ENCODE measurements around the gene DLGAP1. TPM values are rescaled to one million over a fixed set of nuclear protein-coding genes. Genes with fewer than 3 reads are reported as not detected.

The DLGAP1 gene
- total RNA-seq, 1 experiment from 2014 or later: 0.07 TPM

DNA sequence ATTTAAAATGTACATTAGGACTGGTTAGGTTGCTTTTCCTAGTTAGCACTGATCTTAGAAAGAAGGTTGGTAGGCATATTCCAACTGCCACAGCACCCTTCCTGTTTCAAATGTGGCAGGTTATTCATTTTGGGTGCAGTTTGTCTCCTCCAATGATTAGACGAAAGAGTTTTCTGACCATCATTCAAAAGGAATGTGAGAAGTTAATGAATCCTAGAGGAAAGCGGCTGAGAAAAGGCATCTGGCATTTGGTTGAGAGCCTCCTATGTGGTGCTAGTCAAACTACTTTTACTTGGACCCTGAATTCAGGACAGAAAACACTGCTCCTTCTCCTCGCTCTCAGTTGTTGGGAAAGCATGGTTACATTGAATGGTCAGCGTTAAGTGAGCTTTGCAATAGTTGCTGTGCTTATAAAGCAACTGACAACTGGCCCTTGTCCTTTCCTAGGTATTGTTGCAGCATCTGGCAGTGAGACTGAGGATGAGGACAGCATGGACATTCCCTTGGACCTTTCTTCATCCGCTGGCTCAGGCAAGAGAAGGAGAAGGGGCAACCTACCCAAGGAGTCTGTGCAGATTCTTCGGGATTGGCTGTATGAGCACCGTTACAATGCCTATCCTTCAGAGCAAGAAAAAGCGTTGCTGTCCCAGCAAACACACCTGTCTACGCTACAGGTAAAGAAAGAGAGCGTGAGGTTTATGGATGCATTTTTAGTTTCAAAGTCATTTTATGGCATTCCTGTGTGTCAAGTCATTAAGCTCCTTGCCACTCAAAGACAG, 999.0 kb downstream of the DLGAP1 start:
- no TSS peak for BruUV-seq (replicated peaks)
- 0 out of 2 replicates have a peak, but pooled peaks cover 3% of the 10 kb centered on the region for H3K9me3 ChIP-seq
- peak overlapping the region; percentile 97 for H3K27ac Mint-ChIP-seq (ENCODE audit: unreplicated experiment)
- H3K36me3 ChIP-seq (ENCODE audit: control insufficient read depth, insufficient read depth, low read length): peaks cover 7% of the 10 kb centered on the region
- peak; percentile 59 to 67 for DNase-seq
- POLR2A ChIA-PET: interaction anchor here (0.5 to 1.6 kb wide), 6 partner anchors 8 to 209 kb away, joined by 3 to 13 read pairs (median 8); no protein-coding TSS in a partner anchor
- H3K9me3 Mint-ChIP-seq (ENCODE audit: unreplicated experiment): peaks cover 8% of the 10 kb centered on the region
- H3K27me3 ChIP-seq (replicated peaks; ENCODE audit: control insufficient read depth, insufficient read depth, low read length): no peaks in the 10 kb centered on the region
- TF ChIP-seq, protein P1, sequence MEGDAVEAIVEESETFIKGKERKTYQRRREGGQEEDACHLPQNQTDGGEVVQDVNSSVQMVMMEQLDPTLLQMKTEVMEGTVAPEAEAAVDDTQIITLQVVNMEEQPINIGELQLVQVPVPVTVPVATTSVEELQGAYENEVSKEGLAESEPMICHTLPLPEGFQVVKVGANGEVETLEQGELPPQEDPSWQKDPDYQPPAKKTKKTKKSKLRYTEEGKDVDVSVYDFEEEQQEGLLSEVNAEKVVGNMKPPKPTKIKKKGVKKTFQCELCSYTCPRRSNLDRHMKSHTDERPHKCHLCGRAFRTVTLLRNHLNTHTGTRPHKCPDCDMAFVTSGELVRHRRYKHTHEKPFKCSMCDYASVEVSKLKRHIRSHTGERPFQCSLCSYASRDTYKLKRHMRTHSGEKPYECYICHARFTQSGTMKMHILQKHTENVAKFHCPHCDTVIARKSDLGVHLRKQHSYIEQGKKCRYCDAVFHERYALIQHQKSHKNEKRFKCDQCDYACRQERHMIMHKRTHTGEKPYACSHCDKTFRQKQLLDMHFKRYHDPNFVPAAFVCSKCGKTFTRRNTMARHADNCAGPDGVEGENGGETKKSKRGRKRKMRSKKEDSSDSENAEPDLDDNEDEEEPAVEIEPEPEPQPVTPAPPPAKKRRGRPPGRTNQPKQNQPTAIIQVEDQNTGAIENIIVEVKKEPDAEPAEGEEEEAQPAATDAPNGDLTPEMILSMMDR (IDR thresholded peaks at IDR 0.05; ENCODE audit: insufficient read depth in 1 of 2, low read depth in 1 of 2, low read length in 1 of 2, severe bottlenecking in 1 of 2, unreplicated experiment in 1 of 2): no peak
- H3K4me3 ChIP-seq (ENCODE audit: low read depth, low read length): no peak overlapping the region
- H3K27me3 Mint-ChIP-seq (ENCODE audit: insufficient read depth, unreplicated experiment): no peaks in the 10 kb centered on the region
- H3K4me1 Mint-ChIP-seq (ENCODE audit: low read depth, unreplicated experiment): peaks cover 45% of the 10 kb centered on the region
- peaks cover 93% of the 10 kb centered on the region for H3K36me3 Mint-ChIP-seq (ENCODE audit: insufficient read depth, unreplicated experiment)
- H3K4me1 ChIP-seq: peaks cover 44% of the 10 kb centered on the region
- H3K4me3 Mint-ChIP-seq (ENCODE audit: unreplicated experiment): peak overlapping the region; percentile 87
- CTCF ChIA-PET: interaction anchor here (0.6 to 1.5 kb wide), 11 partner anchors 8 to 210 kb away, joined by 3 to 9 read pairs (median 4); no protein-coding TSS in a partner anchor
- intact Hi-C loops (cut with micrococcal nuclease; ENCODE audit: unreplicated experiment): loop anchor here (1.0 to 10.0 kb wide), 6 partner anchors 8 to 601 kb away; no protein-coding TSS in a partner anchor

GRCh38 chr18:3455090-3455635, 999.9 kb downstream of the DLGAP1 start:
- Histone ChIP-seq H3K4me1 (peaks cover 44% of the 10 kb centered on the region), H3K36me3 (ENCODE audit: control insufficient read depth, insufficient read depth, low read length) (peaks cover 7% of the 10 kb centered on the region), H3K9me3 (no peaks in the 10 kb centered on the region), H3K27me3 (replicated peaks; ENCODE audit: control insufficient read depth, insufficient read depth, low read length) (no peaks in the 10 kb centered on the region), H3K4me3 (ENCODE audit: low read depth, low read length) (no peak overlapping the region)
- CTCF ChIA-PET: interaction anchor here (0.9 to 1.2 kb wide), 3 partner anchors 158 to 212 kb away, joined by 3 to 6 read pairs (median 4); no protein-coding TSS in a partner anchor
- no peaks in the 10 kb centered on the region for H3K27me3 Mint-ChIP-seq (ENCODE audit: insufficient read depth, unreplicated experiment)
- TF ChIP-seq, protein P1 (IDR thresholded peaks at IDR 0.05; ENCODE audit: insufficient read depth in 1 of 2, low read depth in 1 of 2, low read length in 1 of 2, severe bottlenecking in 1 of 2, unreplicated experiment in 1 of 2): peak in 1 of 2 experiments; percentile 6
- H3K36me3 Mint-ChIP-seq (ENCODE audit: insufficient read depth, unreplicated experiment): peaks cover 94% of the 10 kb centered on the region
- H3K9me3 Mint-ChIP-seq (ENCODE audit: unreplicated experiment): no peaks in the 10 kb centered on the region
- no peak for DNase-seq
- peaks cover 39% of the 10 kb centered on the region for H3K4me1 Mint-ChIP-seq (ENCODE audit: low read depth, unreplicated experiment)
- intact Hi-C loops (cut with micrococcal nuclease; ENCODE audit: unreplicated experiment): loop anchor here (10.0 kb wide), 1 partner anchor 600 kb away; no protein-coding TSS in a partner anchor
- no TSS peak for BruUV-seq (replicated peaks)
- peak overlapping the region; percentile 97 for H3K27ac Mint-ChIP-seq (ENCODE audit: unreplicated experiment)
- peak overlapping the region; percentile 87 for H3K4me3 Mint-ChIP-seq (ENCODE audit: unreplicated experiment)
- POLR2A ChIA-PET: interaction anchor here (0.5 to 2.5 kb wide), 4 partner anchors 148 to 211 kb away, joined by 3 to 23 read pairs (median 7); no protein-coding TSS in a partner anchor

Measured in Caco-2 (cell line).